DOHH2 (cell line): ENCODE results near the gene SLC39A11.

Experiments
- CTCF ChIP-seq: fragments of 200-600 bp; sonication (generic); IDR thresholded peaks from one replicate; pipeline ENCODE4 v1.5.1; 2014; ENCODE audit warnings: antibody characterized with exemption, mild to moderate bottlenecking, low read depth, low read length; ENCODE audit not compliant: poor library complexity, severe bottlenecking
- EZH2phosphoT487 ChIP-seq: fragments of 200-600 bp; sonication (generic); IDR thresholded peaks from 2 replicates; pipeline ENCODE4 v1.6.1; 2017; ENCODE audit warnings: borderline replicate concordance, mild to moderate bottlenecking, antibody characterized with exemption, low read length, moderate library complexity, mixed read lengths

GRCh38 chr17:73092523-73093135, at the start of gene SLC39A11:
- TF ChIP-seq EZH2phosphoT487: no peak
- no peak for TF ChIP-seq CTCF
